Measurements from ENCODE around the gene SPINK4.

The SPINK4 gene

GRCh38 chr9:33260372-33260771 lies 20.4 kb downstream of the SPINK4 start:
- no peak for DNase-seq

- DNase-seq = peak in 1 of 2 donors; percentile 8
These were observed 23.4 kb downstream of the SPINK4 start for GRCh38 chr9:33263131-33264002.

- DNase-seq = peak in 1 of 2 donors; percentile 36
These were observed 24.1 kb downstream of the SPINK4 start for GRCh38 chr9:33264003-33264472.

GRCh38 chr9:33264473-33265177 lies 24.7 kb downstream of the SPINK4 start, which contains the start of the genes BAG1 and CHMP5:
BAG1 (minus strand) TSS chr9:33264708.
CHMP5 (plus strand) TSS chr9:33265049; CDS start chr9:33265079, 30 bp downstream.
- peak; percentile 99 for DNase-seq

- no peak for DNase-seq
These were observed 25.4 kb downstream of the SPINK4 start for GRCh38 chr9:33265211-33265865.

- DNase-seq = no peak
These were observed 27.3 kb downstream of the SPINK4 start for GRCh38 chr9:33267151-33267767.

GRCh38 chr9:33270146-33270545 lies 30.2 kb downstream of the SPINK4 start:
- no peak for DNase-seq

- DNase-seq = no peak
These were observed 32.1 kb downstream of the SPINK4 start for GRCh38 chr9:33272061-33272460.

- DNase-seq = no peak
These were observed 33.5 kb downstream of the SPINK4 start for GRCh38 chr9:33273266-33273971.

- DNase-seq = no peak
These were observed 34.0 kb downstream of the SPINK4 start for GRCh38 chr9:33273972-33274328.

GRCh38 chr9:33277484-33277883 lies 37.5 kb downstream of the SPINK4 start:
- DNase-seq = no peak

- no peak for DNase-seq
These were observed 45.5 kb downstream of the SPINK4 start for GRCh38 chr9:33285502-33285901.

- peak; percentile 27 to 81 for DNase-seq
These were observed 47.1 kb downstream of the SPINK4 start for GRCh38 chr9:33287087-33287490.

- no peak for DNase-seq
These were observed 48.3 kb downstream of the SPINK4 start for GRCh38 chr9:33288235-33288634.

- no peak for DNase-seq
These were observed 49.0 kb downstream of the SPINK4 start for GRCh38 chr9:33288828-33289483.

GRCh38 chr9:33289496-33289895 lies 49.5 kb downstream of the SPINK4 start:
- peak in 1 of 2 donors; percentile 19 for DNase-seq

GRCh38 chr9:33289936-33290246 lies 49.9 kb downstream of the SPINK4 start:
- DNase-seq = no peak

- DNase-seq = peak; percentile 90 to 95
These were observed 50.5 kb downstream of the SPINK4 start, which contains the start of gene NFX1 for GRCh38 chr9:33290247-33291030. NFX1 (plus strand) TSS chr9:33290516; CDS start chr9:33290573, 57 bp downstream.

GRCh38 chr9:33291031-33291397 lies 51.0 kb downstream of the SPINK4 start:
- no peak for DNase-seq

GRCh38 chr9:33291901-33292300 lies 51.9 kb downstream of the SPINK4 start:
- DNase-seq = no peak

GRCh38 chr9:33293782-33294181 lies 53.8 kb downstream of the SPINK4 start:
- DNase-seq = no peak
